Natural killer cell (primary cell): Measurements from ENCODE around the gene DGKH. TPM values are rescaled to one million over a fixed set of nuclear protein-coding genes. Genes with fewer than 3 reads are reported as not detected.

Experiments used
- ATAC-seq, 3 donors: fragments of 150-1000 bp in 2 of 3; fragments of 200-7000 bp in 1 of 3; cut with Tn5 transposase; 1 replicate in 1 of 3; 2 replicates in 2 of 3; pipeline ENCODE4 v1.10.0; 2021; ENCODE audit warnings: mild to moderate bottlenecking in 2 of 3, moderate library complexity in 2 of 3
- DNase-seq, 2 donors: peaks; one replicate each; pipeline versions ENCODE4 v3.0.0 to v3.0.0-alpha.2; 2013 to 2021; ENCODE audit warnings: mixed read lengths in 1 of 2
- H3K27ac ChIP-seq: one replicate; pipeline ENCODE4 v1.5.1; 2013; ENCODE audit warnings: mild to moderate bottlenecking, low read length
- H3K27me3 ChIP-seq: one replicate; pipeline ENCODE4 v1.6.1; 2013; ENCODE audit warnings: low read length; ENCODE audit not compliant: control insufficient read depth, insufficient read depth
- H3K36me3 ChIP-seq: one replicate; pipeline ENCODE4 v1.6.1; 2013; ENCODE audit warnings: low read length; ENCODE audit not compliant: control insufficient read depth, insufficient read depth
- H3K4me1 ChIP-seq: one replicate; pipeline ENCODE4 v1.6.1; 2013; ENCODE audit warnings: low read length; ENCODE audit not compliant: control insufficient read depth, insufficient read depth
- H3K4me3 ChIP-seq: one replicate; pipeline ENCODE4 v1.5.1; 2013; ENCODE audit warnings: low read length
- H3K9me3 ChIP-seq: one replicate; pipeline ENCODE4 v1.6.1; 2013; ENCODE audit warnings: low read length; ENCODE audit not compliant: control insufficient read depth, insufficient read depth
- H3K27ac Mint-ChIP-seq, 2 donors: one replicate each; pipeline ENCODE4 v1.8.0; 2022; ENCODE audit warnings: mild to moderate bottlenecking in 2 of 2, mixed read lengths in 2 of 2, moderate library complexity in 1 of 2
- H3K27me3 Mint-ChIP-seq, 2 donors: one replicate each; pipeline ENCODE4 v1.8.0; 2022; ENCODE audit warnings: low read depth in 2 of 2, mixed read lengths in 2 of 2
- H3K36me3 Mint-ChIP-seq: one replicate; pipeline ENCODE4 v1.8.0; 2022; ENCODE audit warnings: mixed read lengths
- H3K4me1 Mint-ChIP-seq, 2 donors: one replicate each; pipeline ENCODE4 v1.8.0; 2022; ENCODE audit warnings: mixed read lengths in 2 of 2
- H3K4me3 Mint-ChIP-seq: one replicate; pipeline ENCODE4 v1.8.0; 2022; ENCODE audit warnings: mild to moderate bottlenecking, moderate library complexity, mixed read lengths
- H3K9me3 Mint-ChIP-seq, 2 donors: one replicate each; pipeline ENCODE4 v1.8.0; 2022; ENCODE audit warnings: mixed read lengths in 2 of 2
- CTCF ChIP-seq: fragments of 200-600 bp; IDR thresholded peaks from one replicate; pipeline ENCODE4 v1.8.0; 2022; ENCODE audit warnings: antibody characterized with exemption
- WGBS: methylation state at CpG from one replicate; pipeline ENCODE4 v1.1.7; 2013; ENCODE audit warnings: missing lambda C conversion rate; ENCODE audit not compliant: insufficient coverage; 5-methylcytosine and 5-hydroxymethylcytosine counted together
- intact Hi-C: fragments of 100-400 bp; cut with micrococcal nuclease; formaldehyde crosslinking; loops from one replicate; pipeline ENCODE4 v1.14.2; 2022
- total RNA-seq, 4 donors: library from RNA; stranded (reverse); fragments of 120-200 nt in 1 of 4; gene quantifications; one replicate each; pipeline versions ENCODE4 v1.2.3 to v1.2.4, GENCODE V29; 2013 to 2022

The DGKH gene
- total RNA-seq, 3 donors from 2014 or later (not counting 1 experiment from before 2014, with no cell fraction given) = 1.1 to 3.4 (median 1.2) TPM

- intact Hi-C loops = no loop called here
Observed at GRCh38 chr13:42216422-42216735, 167.9 kb downstream of the DGKH start.

GRCh38 chr13:42218576-42218975 lies 170.1 kb downstream of the DGKH start:
- Histone ChIP-seq H3K9me3 (no peaks in the 10 kb centered on the region), H3K4me3 (no peak overlapping the region), H3K36me3 (no peaks in the 10 kb centered on the region), H3K4me1 (no peaks in the 10 kb centered on the region), H3K27ac (no peak overlapping the region), H3K27me3 (no peaks in the 10 kb centered on the region)
- H3K4me1 Mint-ChIP-seq = no peaks in the 10 kb centered on the region
- no peaks in the 10 kb centered on the region for H3K9me3 Mint-ChIP-seq
- DNase-seq = no peak
- no peak for ATAC-seq
- no peak for TF ChIP-seq CTCF
- no peak overlapping the region for H3K27ac Mint-ChIP-seq
- H3K36me3 Mint-ChIP-seq = no peaks in the 10 kb centered on the region
- H3K4me3 Mint-ChIP-seq = no peak overlapping the region
- WGBS = 98% methylated on average over 3 of the region's 3 CpGs
- H3K27me3 Mint-ChIP-seq = peaks cover 0 to 2% of the 10 kb centered on the region in 2 donors
- intact Hi-C loops = no loop called here

More at GRCh38 chr13:42216422-42216735, 167.9 kb downstream of the DGKH start:
- Histone ChIP-seq H3K36me3 (no peaks in the 10 kb centered on the region), H3K27ac (no peak overlapping the region), H3K4me3 (no peak overlapping the region), H3K27me3 (no peaks in the 10 kb centered on the region), H3K9me3 (no peaks in the 10 kb centered on the region), H3K4me1 (no peaks in the 10 kb centered on the region)
- ATAC-seq (no peak), DNase-seq (no peak)
- TF ChIP-seq CTCF = no peak
- no peaks in the 10 kb centered on the region for H3K4me1 Mint-ChIP-seq
- 78% methylated on average over 1 of the region's 1 CpG for WGBS
- peaks cover 0 to 2% of the 10 kb centered on the region in 2 donors for H3K27me3 Mint-ChIP-seq
- no peaks in the 10 kb centered on the region for H3K36me3 Mint-ChIP-seq
- H3K4me3 Mint-ChIP-seq = no peak overlapping the region
- no peak overlapping the region for H3K27ac Mint-ChIP-seq
- H3K9me3 Mint-ChIP-seq = no peaks in the 10 kb centered on the region

- DNase-seq (no peak), ATAC-seq (no peak)
- Mint-ChIP-seq H3K27me3 (peaks cover 0 to 2% of the 10 kb centered on the region in 2 donors), H3K9me3 (no peaks in the 10 kb centered on the region), H3K36me3 (no peaks in the 10 kb centered on the region), H3K27ac (no peak overlapping the region), H3K4me3 (no peak overlapping the region), H3K4me1 (no peaks in the 10 kb centered on the region)
- H3K27ac ChIP-seq = no peak overlapping the region
- no peak for TF ChIP-seq CTCF
- H3K36me3 ChIP-seq = no peaks in the 10 kb centered on the region
- H3K4me1 ChIP-seq = no peaks in the 10 kb centered on the region
- no peak overlapping the region for H3K4me3 ChIP-seq
- intact Hi-C loops = no loop called here
- H3K27me3 ChIP-seq = no peaks in the 10 kb centered on the region
- 96% methylated on average over 3 of the region's 3 CpGs for WGBS
- H3K9me3 ChIP-seq = no peaks in the 10 kb centered on the region
Observed at GRCh38 chr13:42219051-42219450, 170.6 kb downstream of the DGKH start.

- H3K4me1 ChIP-seq = no peaks in the 10 kb centered on the region
- no peak for TF ChIP-seq CTCF
- H3K9me3 ChIP-seq = no peaks in the 10 kb centered on the region
- DNase-seq (no peak), ATAC-seq (no peak)
- H3K27me3 ChIP-seq = no peaks in the 10 kb centered on the region
- Mint-ChIP-seq H3K27me3 (peaks cover 0 to 2% of the 10 kb centered on the region in 2 donors), H3K27ac (no peak overlapping the region), H3K4me3 (no peak overlapping the region), H3K9me3 (no peaks in the 10 kb centered on the region), H3K4me1 (no peaks in the 10 kb centered on the region), H3K36me3 (no peaks in the 10 kb centered on the region)
- intact Hi-C loops = no loop called here
- WGBS = 100% methylated on average over 1 of the region's 1 CpG
- H3K27ac ChIP-seq = no peak overlapping the region
- no peak overlapping the region for H3K4me3 ChIP-seq
- no peaks in the 10 kb centered on the region for H3K36me3 ChIP-seq
Observed at GRCh38 chr13:42219876-42220275, 171.4 kb downstream of the DGKH start.
